ENCODE data around the gene MAOA.
"Not testable (repeated sequence)": the region's sequence is repeated elsewhere in the genome, so short reads cannot be mapped to it uniquely, and the experiment has no call there.

MAOA gene

DNA sequence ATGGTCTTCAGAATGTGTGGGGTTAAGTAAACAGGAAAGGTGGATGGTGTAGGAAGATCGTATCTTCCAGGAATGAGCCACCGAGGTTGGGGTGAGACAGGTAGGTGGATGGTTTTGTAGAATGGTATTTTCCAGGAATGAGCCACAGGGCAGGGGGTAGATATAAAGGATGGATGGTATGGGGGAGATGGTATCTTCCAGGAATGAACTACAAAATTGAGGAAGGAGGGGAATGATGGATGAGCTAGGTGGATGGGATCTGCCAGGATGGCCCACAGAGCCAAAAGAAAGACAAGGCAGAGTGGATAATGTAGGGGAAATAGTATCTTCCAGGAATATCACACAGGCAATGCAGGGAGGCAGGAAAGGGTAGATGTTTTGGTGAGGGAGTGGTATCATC is 60.0 kb downstream of the MAOA start:
- in situ Hi-C loops (cut with MboI; ENCODE audit: low sequenced_read_pairs) = no loop called here

DNA sequence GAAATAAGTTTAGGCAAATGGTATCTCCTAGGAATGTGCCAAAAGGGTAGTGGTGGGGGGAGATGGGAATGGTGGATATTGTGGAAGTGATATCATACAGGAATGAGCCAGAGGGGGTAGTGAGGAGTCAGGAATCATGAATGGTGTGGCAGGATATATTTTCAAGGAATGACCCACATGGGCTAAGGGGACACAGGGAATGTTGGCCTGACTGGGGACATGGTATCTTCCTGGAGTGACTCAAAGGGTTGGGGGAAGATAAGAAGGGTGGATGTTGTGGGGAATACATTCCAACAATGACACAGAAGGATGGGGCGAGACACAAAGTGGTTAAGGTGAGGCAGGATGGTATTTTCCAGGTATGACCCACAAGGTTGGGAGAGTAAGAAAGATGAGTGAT is 60.6 kb downstream of the MAOA start:
- in situ Hi-C loops (cut with MboI; ENCODE audit: low sequenced_read_pairs) = no loop called here

DNA sequence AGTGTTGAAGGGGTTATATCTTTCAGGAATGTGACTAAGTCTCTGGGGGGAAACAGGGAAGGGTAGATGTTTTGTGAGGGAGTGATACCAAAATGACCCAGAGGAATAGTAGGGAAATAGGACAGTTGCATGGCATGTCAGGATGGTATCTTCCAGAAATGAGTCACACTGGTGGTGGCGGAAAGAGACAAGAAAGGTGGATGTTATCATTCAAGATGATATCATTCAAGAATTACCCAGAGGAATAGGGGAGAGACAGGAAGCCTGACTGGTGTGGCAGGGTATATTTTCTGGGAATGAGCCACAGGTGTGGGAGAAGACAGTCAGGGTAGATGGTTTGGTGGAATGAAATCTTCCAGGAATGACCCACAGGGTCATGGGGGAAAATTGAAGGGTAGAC is 61.1 kb downstream of the MAOA start:
- in situ Hi-C loops (cut with MboI; ENCODE audit: low sequenced_read_pairs) = no loop called here

DNA sequence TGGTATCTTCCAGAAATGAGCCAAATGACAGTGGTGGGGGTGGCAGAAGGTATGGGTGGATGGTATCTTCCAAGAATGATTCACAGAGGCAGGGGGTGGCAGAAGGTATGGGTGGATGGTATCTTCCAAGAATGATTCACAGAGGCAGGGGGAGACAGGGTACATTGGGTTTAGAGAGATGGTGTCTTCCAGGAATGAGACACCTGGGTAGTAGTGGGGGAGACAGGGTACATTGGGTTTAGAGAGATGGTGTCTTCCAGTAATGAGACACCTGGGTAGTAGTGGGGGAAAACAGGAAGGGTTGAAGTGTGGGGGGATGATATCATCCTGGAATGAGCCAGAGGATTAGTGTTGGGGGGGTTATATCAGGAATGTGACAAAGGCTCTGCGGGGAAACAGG is 62.0 kb downstream of the MAOA start:
- in situ Hi-C loops (cut with MboI; ENCODE audit: low sequenced_read_pairs) = no loop called here

DNA sequence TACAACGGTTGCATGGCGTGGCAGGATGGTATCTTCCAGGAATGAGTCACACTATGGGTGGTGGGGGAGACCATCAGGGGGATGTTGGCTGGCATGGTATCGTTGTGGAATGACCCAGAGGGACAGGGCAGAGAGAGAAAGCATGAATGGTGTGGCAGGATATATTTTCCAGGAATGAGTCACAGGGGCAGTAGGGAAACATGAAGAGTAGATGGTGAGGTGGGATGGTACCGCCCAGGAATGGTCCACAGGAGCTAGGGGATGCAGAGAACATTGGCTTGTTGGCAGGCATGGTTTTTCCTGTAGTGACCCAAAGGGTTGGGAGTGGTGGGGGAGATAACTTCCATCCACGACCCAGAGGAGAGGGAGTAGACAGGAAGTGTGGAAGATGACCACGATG is 62.4 kb downstream of the MAOA start:
- in situ Hi-C loops (cut with MboI; ENCODE audit: low sequenced_read_pairs) = no loop called here

DNA sequence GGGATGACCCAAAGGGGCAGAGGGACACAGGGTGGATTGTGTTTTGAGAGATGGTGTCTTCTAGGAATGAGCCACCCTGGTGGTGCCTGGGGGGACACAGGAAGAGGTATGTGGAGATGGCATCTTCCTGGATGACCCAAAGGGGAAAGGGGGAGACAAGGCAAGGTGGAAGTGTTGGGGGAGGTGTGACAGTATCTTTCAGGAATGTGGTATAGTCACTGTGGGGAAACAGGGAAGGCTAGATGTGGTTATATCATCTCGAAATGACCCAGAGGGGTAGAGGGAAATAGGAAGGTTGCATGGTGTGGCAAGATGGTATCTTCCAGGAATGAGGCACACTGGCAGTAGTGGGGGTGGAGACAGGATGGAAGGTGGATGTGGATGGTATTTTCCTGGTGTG is 62.9 kb downstream of the MAOA start:
- in situ Hi-C loops (cut with MboI; ENCODE audit: low sequenced_read_pairs) = no loop called here

DNA sequence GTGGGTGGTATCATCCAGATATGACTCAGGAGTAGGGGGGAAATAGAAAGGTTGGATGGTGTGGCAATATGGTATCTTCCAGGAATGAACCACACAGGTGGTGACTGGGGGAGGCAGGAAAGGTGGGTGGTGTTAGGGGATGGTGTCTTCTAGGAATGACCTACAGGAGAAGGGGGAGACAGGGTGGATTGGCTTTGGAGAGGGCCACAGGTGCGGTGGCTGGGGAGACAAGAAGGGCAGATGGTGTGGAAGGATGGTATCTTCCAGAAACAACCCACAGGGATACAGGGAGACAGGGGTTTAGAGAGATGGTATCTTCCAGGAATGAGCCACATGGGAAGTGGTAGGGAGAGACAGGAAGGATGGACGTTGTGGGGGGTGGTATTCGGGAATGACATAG is 64.0 kb downstream of the MAOA start:
- in situ Hi-C loops (cut with MboI; ENCODE audit: low sequenced_read_pairs) = no loop called here

DNA sequence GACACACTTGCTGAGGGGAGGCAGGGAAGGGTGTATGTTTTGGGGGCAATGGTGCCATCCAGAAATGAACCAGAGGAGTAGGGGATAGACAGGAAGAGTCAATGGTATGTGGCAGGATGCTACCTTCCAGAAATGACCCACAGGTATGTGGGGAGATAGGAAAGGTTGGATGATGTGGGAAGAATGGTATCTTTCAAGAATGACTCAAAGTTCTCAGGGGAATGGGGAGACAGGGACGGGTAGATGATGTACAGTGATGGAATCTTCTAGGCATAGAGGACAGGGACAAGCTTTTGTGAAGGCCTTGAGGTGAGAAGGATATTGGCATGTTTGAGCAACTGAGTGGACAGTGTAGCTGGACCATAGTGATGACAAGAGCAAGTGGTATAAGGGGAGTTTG is 64.9 kb downstream of the MAOA start:
- in situ Hi-C loops (cut with MboI; ENCODE audit: low sequenced_read_pairs) = no loop called here

DNA sequence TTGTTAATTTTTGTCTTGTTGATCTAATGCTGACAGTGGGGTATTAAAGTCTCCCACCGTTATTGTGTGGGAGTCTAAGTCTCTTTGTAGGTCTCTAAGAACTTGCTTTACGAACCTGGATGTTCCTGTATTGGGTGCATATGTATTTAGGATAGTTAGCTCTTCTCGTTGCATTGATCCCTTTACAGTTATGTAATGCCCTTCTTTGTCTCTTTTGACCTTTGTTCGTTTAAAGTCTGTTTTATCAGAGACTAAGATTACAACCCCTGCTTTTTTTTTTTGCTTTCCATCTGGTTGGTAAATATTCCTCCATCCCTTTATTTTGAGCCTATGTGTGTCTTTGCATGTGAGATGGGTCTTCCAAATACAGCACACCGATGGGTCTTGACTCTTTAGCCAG is 69.1 kb downstream of the MAOA start:
- in situ Hi-C loops (cut with MboI; ENCODE audit: low sequenced_read_pairs) = not testable (repeated sequence)

DNA sequence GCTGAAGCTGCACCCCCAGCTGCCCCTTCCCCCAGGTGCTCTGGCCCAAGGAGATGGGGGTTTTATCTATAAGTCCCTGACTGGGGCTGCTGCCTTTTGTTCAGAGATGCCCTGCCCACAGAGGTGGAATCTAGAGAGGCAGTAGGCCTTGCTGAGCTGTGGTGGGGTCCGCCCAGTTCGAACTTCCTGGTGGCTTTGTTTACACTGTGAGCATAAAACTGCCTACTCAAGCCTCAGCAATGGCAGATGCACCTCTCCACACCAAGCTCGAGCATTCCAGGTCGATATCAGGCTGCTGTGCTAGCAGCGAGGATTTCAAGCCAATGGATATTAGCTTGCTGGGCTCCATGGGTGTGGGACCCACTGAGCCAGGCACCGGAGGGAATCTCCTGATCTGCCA is 71.2 kb downstream of the MAOA start:
- in situ Hi-C loops (cut with MboI; ENCODE audit: low sequenced_read_pairs) = not testable (repeated sequence)

DNA sequence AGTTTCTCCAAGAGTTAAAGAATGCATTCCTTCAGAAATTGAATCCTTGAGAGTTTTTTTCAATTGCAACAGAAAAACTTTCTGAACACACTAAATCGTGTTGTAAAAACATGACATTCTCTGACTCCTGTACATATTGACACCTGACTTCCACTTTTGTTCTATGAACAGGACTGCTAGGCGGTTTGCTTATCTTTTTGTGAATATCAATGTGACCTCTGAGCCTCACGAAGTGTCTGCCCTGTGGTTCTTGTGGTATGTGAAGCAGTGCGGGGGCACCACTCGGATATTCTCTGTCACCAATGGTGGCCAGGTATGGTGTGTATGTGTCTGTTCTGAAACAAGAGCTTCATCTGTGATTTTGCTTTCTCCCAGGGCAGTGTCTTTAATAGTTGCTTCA is 71.9 kb downstream of the MAOA start:
- in situ Hi-C loops (cut with MboI; ENCODE audit: low sequenced_read_pairs) = no loop called here

DNA sequence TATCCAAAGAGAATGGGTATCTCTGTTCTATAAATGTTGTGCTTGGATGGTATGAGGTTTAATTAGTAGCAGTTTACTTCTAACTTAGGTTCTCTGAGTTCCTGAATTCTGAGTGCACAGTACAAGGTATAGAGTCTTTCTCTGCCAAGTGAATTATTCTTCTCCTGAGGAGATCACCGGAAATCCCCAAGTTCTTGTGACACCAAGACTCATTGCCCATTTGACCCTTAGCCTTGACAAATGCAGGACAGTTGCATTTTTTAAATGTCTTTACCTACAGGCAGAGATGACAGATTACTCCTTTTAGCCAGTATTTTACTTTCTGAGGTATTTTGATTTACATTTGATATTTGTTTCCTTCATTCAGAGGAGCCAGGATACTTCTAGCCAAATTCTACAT is 72.9 kb downstream of the MAOA start:
- in situ Hi-C loops (cut with MboI; ENCODE audit: low sequenced_read_pairs) = no loop called here

DNA sequence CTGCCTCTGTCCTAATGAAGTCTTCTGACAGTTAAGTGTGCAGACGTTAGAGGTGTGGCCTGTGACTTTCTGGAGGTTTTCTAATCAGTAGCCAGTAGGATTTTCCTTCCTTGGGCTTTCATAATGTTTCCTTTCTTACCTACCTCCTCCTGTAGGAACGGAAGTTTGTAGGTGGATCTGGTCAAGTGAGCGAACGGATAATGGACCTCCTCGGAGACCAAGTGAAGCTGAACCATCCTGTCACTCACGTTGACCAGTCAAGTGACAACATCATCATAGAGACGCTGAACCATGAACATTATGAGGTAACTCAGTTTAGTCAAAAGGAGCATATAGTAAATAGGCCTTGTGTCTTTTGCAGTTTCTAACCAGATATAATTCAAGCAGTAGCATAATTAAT is 75.0 kb downstream of the MAOA start:
- in situ Hi-C loops (cut with MboI; ENCODE audit: low sequenced_read_pairs) = no loop called here

DNA sequence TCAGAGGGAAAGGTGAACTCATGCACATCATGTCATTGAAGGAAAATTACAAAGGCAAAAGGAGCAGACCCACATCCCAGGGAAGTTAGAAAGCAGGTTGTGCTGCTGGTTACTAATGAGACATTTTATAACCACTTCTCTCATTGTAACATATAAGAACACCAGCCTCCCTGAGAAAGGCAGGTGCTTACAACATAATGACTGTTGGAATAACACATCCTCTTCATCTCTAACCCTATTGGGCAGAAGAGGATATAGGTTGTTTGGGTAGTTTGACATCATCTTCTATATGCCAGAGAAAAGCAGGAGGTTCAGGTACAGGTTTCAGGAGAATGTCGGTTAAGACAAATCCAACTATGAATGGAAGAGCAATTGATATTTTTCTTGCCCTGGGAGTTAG is 77.6 kb downstream of the MAOA start:
- in situ Hi-C loops (cut with MboI; ENCODE audit: low sequenced_read_pairs) = no loop called here

DNA sequence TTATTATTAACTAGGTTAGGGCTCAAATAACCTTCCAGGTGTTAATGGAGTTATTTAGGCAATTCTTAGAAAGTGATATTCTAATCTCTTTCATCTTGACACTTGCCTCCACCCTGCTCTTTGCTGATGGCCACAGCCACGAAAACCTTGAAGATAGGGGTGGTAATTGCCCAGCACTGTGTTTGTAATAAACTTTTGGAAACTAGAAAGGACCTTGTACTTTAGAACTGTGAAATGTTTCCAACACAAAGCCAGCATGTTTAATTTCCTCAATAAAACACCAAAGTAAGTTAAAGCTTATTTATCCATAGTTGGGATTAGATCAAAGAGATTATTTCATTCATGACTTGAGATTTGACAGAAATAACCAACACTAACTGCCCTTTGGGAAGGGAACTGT is 78.3 kb downstream of the MAOA start:
- in situ Hi-C loops (cut with MboI; ENCODE audit: low sequenced_read_pairs) = no loop called here

DNA sequence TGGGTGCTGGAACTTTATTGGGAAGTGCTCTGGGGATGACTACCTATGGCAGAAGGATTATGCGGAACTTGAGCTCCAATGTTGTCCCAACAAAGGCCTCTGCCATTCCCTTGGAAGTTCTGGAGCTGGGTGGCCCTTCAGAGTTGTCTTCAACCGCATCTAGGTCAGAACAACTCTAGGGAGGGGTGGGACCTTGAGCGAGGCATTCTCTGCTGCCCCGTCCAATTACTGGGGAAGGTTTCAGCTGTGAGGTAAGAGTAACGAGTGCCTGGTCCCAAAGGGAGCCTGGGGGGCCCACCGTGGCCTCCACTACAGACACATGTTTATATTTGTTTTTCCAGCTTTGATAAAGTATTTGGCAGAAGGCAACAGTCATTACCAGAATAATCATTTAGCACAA is 79.4 kb downstream of the MAOA start:
- in situ Hi-C loops (cut with MboI; ENCODE audit: low sequenced_read_pairs) = no loop called here

DNA sequence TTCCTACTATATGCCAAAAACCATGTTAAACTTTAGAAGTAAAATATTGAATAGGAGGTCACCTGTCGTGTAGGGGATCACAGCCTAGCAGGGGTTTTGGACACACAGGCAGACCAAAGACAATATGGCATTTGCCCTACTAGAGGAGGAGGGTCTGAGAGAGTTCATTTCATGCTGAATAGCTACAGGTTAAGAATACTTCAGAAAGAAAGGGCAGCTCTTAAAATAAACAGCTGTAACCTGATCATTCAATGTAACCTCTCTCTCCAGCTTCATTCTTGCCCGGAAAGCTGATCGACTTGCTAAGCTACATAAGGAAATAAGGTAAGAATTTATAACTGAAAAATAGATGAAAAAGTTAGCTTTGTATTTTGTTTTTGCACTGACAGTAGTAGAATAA is 79.9 kb downstream of the MAOA start:
- in situ Hi-C loops (cut with MboI; ENCODE audit: low sequenced_read_pairs) = no loop called here

DNA sequence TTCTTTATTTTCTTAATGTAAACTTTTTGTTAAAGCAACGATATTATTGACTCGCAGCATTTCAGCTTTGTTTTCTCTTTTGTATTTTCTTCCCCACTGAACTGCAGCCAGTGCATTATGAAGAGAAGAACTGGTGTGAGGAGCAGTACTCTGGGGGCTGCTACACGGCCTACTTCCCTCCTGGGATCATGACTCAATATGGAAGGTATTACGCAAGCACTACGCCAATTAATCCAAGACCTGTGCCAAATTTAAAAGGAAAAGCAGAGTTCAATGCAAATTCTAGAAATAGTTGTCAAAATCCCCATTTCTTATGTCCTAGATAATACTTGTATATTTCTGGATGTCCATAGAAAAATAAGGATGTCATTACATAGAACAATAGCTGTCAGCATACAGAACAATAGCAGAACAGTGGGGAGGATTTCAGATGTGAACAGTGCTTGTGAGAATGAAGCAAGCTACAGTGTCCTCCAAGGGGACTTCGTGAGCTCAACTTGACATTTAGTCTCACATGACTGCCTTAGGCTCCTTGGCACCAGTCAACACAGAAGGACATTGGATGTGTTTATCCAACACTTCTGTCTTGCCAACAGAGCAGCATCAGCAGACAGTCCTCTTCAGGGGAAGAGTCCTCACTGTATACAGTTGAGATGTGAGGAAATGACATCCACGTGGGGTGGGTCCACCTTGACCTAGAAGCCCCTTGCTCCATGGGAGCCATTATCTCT is 85.9 kb downstream of the MAOA start:
- in situ Hi-C loops (cut with MboI; ENCODE audit: low sequenced_read_pairs) = no loop called here

DNA sequence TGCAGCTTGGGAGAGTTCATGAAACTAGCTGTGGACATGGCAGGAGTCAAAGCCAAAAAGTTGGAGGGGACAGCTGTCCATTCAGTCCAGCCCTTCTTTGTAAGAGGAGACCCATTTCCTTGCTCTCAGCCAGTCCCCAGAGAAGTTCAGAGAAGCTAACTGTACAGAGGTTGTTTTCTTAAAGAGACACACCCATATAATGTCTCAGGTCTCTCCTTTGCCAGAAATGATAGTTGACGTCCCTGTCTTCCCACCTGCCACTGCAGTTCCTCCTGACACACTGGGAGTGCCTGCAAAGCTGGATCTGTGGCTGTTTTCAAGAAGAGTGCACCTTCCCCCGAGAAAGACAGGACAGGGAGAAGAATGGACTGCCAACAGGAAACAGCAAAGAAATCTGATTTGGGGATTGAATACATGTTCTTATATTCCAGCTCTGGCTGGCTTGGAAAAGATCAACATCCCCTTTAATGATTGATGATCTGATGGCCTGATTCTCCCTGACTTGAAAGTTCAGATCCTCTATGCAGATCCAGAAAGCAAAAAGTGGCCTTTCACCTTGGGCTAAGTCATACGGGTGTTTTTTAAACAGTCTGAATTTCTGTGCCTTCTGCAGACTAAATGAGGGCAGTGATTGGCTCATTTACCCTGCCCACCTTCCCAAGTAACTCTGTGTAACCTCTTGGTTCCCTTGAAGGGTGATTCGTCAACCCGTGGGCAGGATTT is 87.2 kb downstream of the MAOA start:
- in situ Hi-C loops (cut with MboI; ENCODE audit: low sequenced_read_pairs) = no loop called here

DNA sequence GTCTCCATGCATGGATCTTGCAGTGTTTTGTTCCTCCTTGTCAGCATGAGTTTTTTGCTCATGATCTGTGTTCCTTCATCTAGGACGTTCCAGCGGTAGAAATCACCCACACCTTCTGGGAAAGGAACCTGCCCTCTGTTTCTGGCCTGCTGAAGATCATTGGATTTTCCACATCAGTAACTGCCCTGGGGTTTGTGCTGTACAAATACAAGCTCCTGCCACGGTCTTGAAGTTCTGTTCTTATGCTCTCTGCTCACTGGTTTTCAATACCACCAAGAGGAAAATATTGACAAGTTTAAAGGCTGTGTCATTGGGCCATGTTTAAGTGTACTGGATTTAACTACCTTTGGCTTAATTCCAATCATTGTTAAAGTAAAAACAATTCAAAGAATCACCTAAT is 88.2 kb downstream of the MAOA start:
- in situ Hi-C loops (cut with MboI; ENCODE audit: low sequenced_read_pairs) = no loop called here

DNA sequence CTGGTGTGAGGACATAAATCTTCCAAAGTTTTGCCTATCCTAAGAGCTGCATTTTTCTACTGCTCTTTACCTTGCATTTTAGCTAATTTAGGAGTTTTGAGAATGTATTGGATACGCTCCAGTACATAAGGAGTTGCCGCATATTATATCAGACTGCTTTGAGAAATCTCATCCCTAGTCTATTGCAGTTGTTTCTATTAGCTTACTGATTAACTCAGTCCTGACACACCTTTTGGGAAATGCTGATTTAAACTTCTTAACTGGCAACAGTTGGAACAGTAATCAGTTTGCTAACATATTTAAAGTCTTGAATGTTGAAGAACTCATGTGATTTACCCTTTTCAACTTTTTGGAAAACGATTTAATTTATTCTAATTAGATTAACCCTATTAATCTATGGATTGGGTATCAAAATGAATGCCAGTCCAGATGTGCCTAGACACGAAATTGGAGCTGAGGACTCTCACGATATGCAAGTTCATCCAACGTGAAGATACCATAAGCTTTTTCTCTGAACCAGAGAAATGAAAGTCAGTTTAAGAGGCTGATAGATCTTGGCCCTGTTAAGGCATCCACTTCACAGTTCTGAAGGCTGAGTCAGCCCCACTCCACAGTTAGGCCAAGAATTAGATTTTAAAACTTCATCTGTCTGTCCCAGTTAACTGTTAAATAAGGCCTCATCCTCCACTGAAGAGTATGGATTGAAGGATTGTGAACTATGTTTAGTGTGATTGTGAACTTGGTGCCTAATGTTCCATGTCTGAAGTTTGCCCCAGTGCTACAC is 90.0 kb downstream of the MAOA start:
- in situ Hi-C loops (cut with MboI; ENCODE audit: low sequenced_read_pairs) = no loop called here

DNA sequence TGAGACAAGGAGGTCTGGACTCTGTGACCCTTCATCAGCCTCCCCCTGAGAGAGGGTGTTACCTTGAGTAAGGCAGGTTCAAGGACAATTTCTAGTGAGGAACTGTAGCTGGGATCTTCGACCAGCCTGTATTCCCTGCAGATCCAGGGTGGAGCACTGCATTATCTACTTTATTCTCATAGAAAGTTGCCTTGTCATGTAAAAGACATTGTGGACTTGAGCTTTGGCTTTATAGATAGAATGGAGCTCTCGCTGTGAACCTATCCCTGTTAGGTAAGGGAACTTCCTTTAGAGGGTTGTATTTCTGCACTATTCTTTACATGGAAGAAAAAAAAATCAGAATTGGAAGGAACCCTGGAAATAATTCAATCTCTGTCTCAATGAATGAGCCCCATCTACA is 91.4 kb downstream of the MAOA start:
- in situ Hi-C loops (cut with MboI; ENCODE audit: low sequenced_read_pairs) = no loop called here
